ENCODE measurements around the gene RAB12. TPM values are rescaled to one million over a fixed set of nuclear protein-coding genes. Genes with fewer than 3 reads are reported as not detected.

RAB12 gene, protein sequence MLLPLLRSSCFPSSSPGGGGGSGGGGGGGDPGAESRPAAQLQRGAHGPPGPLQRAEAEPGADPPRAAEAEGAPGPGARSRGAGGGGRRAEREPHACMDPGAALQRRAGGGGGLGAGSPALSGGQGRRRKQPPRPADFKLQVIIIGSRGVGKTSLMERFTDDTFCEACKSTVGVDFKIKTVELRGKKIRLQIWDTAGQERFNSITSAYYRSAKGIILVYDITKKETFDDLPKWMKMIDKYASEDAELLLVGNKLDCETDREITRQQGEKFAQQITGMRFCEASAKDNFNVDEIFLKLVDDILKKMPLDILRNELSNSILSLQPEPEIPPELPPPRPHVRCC
- 22.2 to 30.6 TPM (median 25.1 TPM) in 5 replicates for total RNA-seq (2022; extraction: Qiagen RNA extraction)

DNA sequence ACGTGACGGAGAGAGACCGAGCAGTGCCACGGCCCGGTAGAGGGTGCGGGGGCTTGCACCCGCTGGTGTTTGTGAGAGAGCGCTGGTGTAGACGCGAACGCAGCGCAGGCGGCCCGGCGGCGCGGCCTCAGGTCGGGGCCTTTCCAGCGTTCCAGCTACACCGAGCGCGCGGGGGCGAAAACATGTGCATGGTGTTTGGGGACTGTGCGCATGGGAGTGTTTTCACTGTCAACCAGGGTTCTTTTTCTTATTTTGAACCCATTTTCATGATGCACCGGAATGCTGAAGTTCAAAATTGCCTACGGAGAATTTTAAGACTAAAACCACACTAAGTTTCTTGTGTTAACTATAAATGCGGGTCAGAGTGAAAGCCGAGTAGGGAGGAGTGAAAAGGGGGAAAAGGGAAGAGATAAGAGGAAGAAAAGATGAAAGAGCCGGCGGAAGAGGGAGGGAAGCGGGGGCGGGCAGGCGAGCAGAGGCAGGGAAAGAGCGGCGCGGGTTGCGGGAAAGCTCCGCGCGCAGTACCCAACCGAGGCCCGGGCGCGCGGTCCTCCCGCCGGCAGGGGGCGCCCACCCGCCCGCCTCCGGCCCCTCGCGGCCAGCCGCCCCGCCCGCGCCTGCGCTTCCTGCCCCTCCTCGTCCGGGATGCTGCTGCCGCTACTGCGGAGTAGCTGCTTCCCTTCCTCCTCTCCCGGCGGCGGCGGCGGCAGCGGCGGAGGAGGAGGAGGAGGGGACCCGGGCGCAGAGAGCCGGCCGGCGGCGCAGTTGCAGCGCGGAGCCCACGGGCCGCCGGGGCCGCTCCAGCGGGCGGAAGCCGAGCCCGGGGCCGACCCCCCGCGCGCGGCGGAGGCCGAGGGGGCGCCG, at the start of gene RAB12:
TSS of gene RAB12 (plus strand) at position 643 of the 864 bp plus-strand sequence. CDS start at position 646, 3 bp downstream.

Other genes with a start within 250 kb of the RAB12 start
- gene MTCL1, start 96.1 kb downstream of the RAB12 start, total RNA-seq (2022; extraction: Qiagen RNA extraction): 50.1 to 60.8 TPM (median 57.2 TPM) in 5 replicates